NT2/D1 (cell line): ENCODE data around the gene CTSA.

Experiments
- YY1 ChIP-seq: IDR thresholded peaks from 2 replicates; pipeline ENCODE4 v1.6.1; 2011; ENCODE audit not compliant: insufficient read length, insufficient read depth
- ZNF274 ChIP-seq: IDR thresholded peaks from 2 replicates; pipeline ENCODE4 v1.6.1; 2011; ENCODE audit warnings: mild to moderate bottlenecking, low read depth, low read length

GRCh38 chr20:45852326-45852725 is 38.8 kb upstream of the CTSA start:
- TF ChIP-seq ZNF274 = no peak
- TF ChIP-seq YY1 = no peak
